Posterior vena cava (tissue), 2 donors: ENCODE measurements around the gene VIPR2. TPM values are rescaled to one million over a fixed set of nuclear protein-coding genes. Genes with fewer than 3 reads are reported as not detected.
"Not testable (repeated sequence)": the region's sequence is repeated elsewhere in the genome, so short reads cannot be mapped to it uniquely, and the experiment has no call there.

Source experiments
- DNase-seq: peaks from one replicate; pipeline ENCODE4 v3.0.0-alpha.2; 2020; ENCODE audit warnings: low spot score
- intact Hi-C, 2 donors: fragments of 100-400 bp; cut with DNase I; formaldehyde crosslinking; loops; one replicate each; pipeline versions ENCODE4 v1.14.1 to v1.14.2; 2022 to 2023
- long read RNA-seq, 2 donors: library from polyadenylated mRNA; unstranded; transcript quantifications; one replicate each; pipeline ENCODE4 v2.0.0, GENCODE V29; 2020 to 2021
- total RNA-seq, 2 donors: library from RNA; stranded (reverse); fragmentation: NEBNext Ultra II Directional; extraction: Animal tissue kit (Norgen Biotek cat#: 25700); gene quantifications; one replicate each; pipeline ENCODE4 v1.2.1, GENCODE V29; 2021
- donor health status: DM: yes; HTN: yes; CAD: no.
- donor health status: DM: yes; HTN: yes; CAD: no.

VIPR2 gene
- 1 to 10 TPM; 5.0 to 7.6 TPM for total RNA-seq
- long read RNA-seq, donor 1, partial matches to known transcripts, result 0 of 7 reads
- long read RNA-seq, donor 1, other reads (novel, unspliced or antisense), result 4 of 7 reads
- long read RNA-seq, donor 2, partial matches to known transcripts, result 0 of 36 reads
- long read RNA-seq, donor 2, other reads (novel, unspliced or antisense), result 31 of 36 reads

GRCh38 chr7:159144758-159145489 is at the start of gene VIPR2:
TSS of gene VIPR2 (minus strand) at chr7:159144867. CDS start at chr7:159144771, 96 bp downstream.
- peak; percentile 87 for DNase-seq
- intact Hi-C loops, result loop anchor here in 1 of 2 donors (10.0 kb wide), 1 partner anchor 120 kb away; no protein-coding TSS in a partner anchor

- intact Hi-C loops, result no loop called here
- no peak for DNase-seq
These were observed 49.0 kb upstream of the VIPR2 start for GRCh38 chr7:159193543-159194090.

- no peak for DNase-seq
These were observed 48.2 kb upstream of the VIPR2 start for GRCh38 chr7:159192725-159193453.

GRCh38 chr7:159192013-159192412 is 47.3 kb upstream of the VIPR2 start:
- DNase-seq, result no peak

More at GRCh38 chr7:159192725-159193453, 48.2 kb upstream of the VIPR2 start:
- intact Hi-C loops, result no loop called here

GRCh38 chr7:159191236-159191635 is 46.6 kb upstream of the VIPR2 start:
- DNase-seq, result no peak
- intact Hi-C loops, result no loop called here

More at GRCh38 chr7:159192013-159192412, 47.3 kb upstream of the VIPR2 start:
- intact Hi-C loops, result no loop called here

GRCh38 chr7:159188011-159188410 is 43.3 kb upstream of the VIPR2 start:
- intact Hi-C loops, result no loop called here
- no peak for DNase-seq

- intact Hi-C loops, result no loop called here
- no peak for DNase-seq
These were observed 34.6 kb upstream of the VIPR2 start for GRCh38 chr7:159179241-159179640.

- DNase-seq, result no peak
- intact Hi-C loops, result no loop called here
These were observed 32.8 kb upstream of the VIPR2 start for GRCh38 chr7:159177284-159177953.

- intact Hi-C loops, result no loop called here
- no peak for DNase-seq
These were observed 31.1 kb upstream of the VIPR2 start for GRCh38 chr7:159175792-159176191.

GRCh38 chr7:159175100-159175499 is 30.4 kb upstream of the VIPR2 start:
- DNase-seq, intact Hi-C loops: not testable (repeated sequence)

- DNase-seq, result no peak
- intact Hi-C loops, result no loop called here
These were observed 27.7 kb upstream of the VIPR2 start for GRCh38 chr7:159172400-159172799.

- DNase-seq, result peak; percentile 58
- intact Hi-C loops, result no loop called here
These were observed 24.7 kb upstream of the VIPR2 start for GRCh38 chr7:159169391-159169790.

GRCh38 chr7:159167139-159167538 is 22.5 kb upstream of the VIPR2 start:
- intact Hi-C loops, result no loop called here
- DNase-seq, result peak; percentile 54

- no peak for DNase-seq
- intact Hi-C loops, result no loop called here
These were observed 21.9 kb upstream of the VIPR2 start for GRCh38 chr7:159166530-159166929.

- intact Hi-C loops, result no loop called here
- DNase-seq, result no peak
These were observed 20.7 kb upstream of the VIPR2 start for GRCh38 chr7:159165352-159165751.

- DNase-seq, intact Hi-C loops: not testable (repeated sequence)
These were observed 19.1 kb upstream of the VIPR2 start for GRCh38 chr7:159163703-159164301.

GRCh38 chr7:159162050-159162626 is 17.5 kb upstream of the VIPR2 start:
- intact Hi-C loops, DNase-seq: not testable (repeated sequence)

- intact Hi-C loops, result no loop called here
- no peak for DNase-seq
These were observed 15.8 kb upstream of the VIPR2 start for GRCh38 chr7:159160450-159160849.

GRCh38 chr7:159159731-159160130 is 15.1 kb upstream of the VIPR2 start:
- intact Hi-C loops, result no loop called here
- DNase-seq, result no peak
